HEK293 (cell line): ENCODE measurements around the gene MYO9B.

Experiments
- BCL6B ChIP-seq: fragments of 450-650 bp; formaldehyde crosslinking; IDR thresholded peaks from 2 replicates; pipeline ENCODE4 v1.5.1; 2017; ENCODE audit warnings: missing biosample characterization, missing genetic modification characterization
- EGR2 ChIP-seq: fragments of 450-650 bp; formaldehyde crosslinking; IDR thresholded peaks from 2 replicates; pipeline ENCODE4 v1.5.1; 2016; ENCODE audit warnings: low read depth, missing biosample characterization, missing genetic modification characterization
- FEZF1 ChIP-seq: fragments of 450-650 bp; formaldehyde crosslinking; IDR thresholded peaks from 2 replicates; pipeline ENCODE4 v1.5.1; 2016; ENCODE audit warnings: missing biosample characterization, missing genetic modification characterization
- HIC1 ChIP-seq: fragments of 450-650 bp; formaldehyde crosslinking; IDR thresholded peaks from 2 replicates; pipeline ENCODE4 v1.5.1; 2016; ENCODE audit warnings: missing biosample characterization, missing genetic modification characterization
- HOXA7 ChIP-seq: sonication (generic); formaldehyde crosslinking; IDR thresholded peaks from 2 replicates; pipeline ENCODE4 v1.8.1; 2022; ENCODE audit warnings: missing genetic modification reagents, borderline replicate concordance
- HOXC10 ChIP-seq: sonication (generic); formaldehyde crosslinking; IDR thresholded peaks from 2 replicates; pipeline ENCODE4 v1.8.1; 2023; ENCODE audit warnings: mild to moderate bottlenecking, missing genetic modification reagents
- INSM2 ChIP-seq: fragments of 450-650 bp; formaldehyde crosslinking; IDR thresholded peaks from 2 replicates; pipeline ENCODE4 v1.5.1; 2016; ENCODE audit warnings: missing biosample characterization, missing genetic modification characterization
- PRDM1 ChIP-seq: fragments of 450-650 bp; formaldehyde crosslinking; IDR thresholded peaks from 2 replicates; pipeline ENCODE4; 2016; ENCODE audit warnings: missing biosample characterization, missing genetic modification characterization
- SP2 ChIP-seq: fragments of 450-650 bp; formaldehyde crosslinking; IDR thresholded peaks from 2 replicates; pipeline ENCODE4 v1.5.1; 2016; ENCODE audit warnings: missing biosample characterization, missing genetic modification characterization
- ZBTB1 ChIP-seq: fragments of 450-650 bp; formaldehyde crosslinking; IDR thresholded peaks from 2 replicates; pipeline ENCODE4 v1.5.1; 2016; ENCODE audit warnings: missing biosample characterization, missing genetic modification characterization
- ZFP41 ChIP-seq: fragments of 450-650 bp; formaldehyde crosslinking; IDR thresholded peaks from 2 replicates; pipeline ENCODE4 v1.5.1; 2016; ENCODE audit warnings: missing biosample characterization, missing genetic modification characterization, borderline replicate concordance
- ZNF148 ChIP-seq: fragments of 450-650 bp; formaldehyde crosslinking; IDR thresholded peaks from 2 replicates; pipeline ENCODE4 v1.5.0; 2017; ENCODE audit warnings: missing biosample characterization, missing genetic modification characterization, borderline replicate concordance
- ZNF169 ChIP-seq: fragments of 450-650 bp; formaldehyde crosslinking; IDR thresholded peaks from 2 replicates; pipeline ENCODE4 v1.5.1; 2016; ENCODE audit warnings: missing biosample characterization, missing genetic modification characterization
- ZNF202 ChIP-seq: fragments of 450-650 bp; formaldehyde crosslinking; IDR thresholded peaks from 2 replicates; pipeline ENCODE4 v1.5.1; 2016; ENCODE audit warnings: missing biosample characterization, missing genetic modification characterization, borderline replicate concordance
- ZNF292 ChIP-seq: fragments of 450-650 bp; formaldehyde crosslinking; IDR thresholded peaks from 2 replicates; pipeline ENCODE4 v1.5.1; 2016; ENCODE audit warnings: low read depth, missing biosample characterization, missing genetic modification characterization, borderline replicate concordance
- ZNF335 ChIP-seq: fragments of 450-650 bp; formaldehyde crosslinking; conservative IDR thresholded peaks from 2 replicates; pipeline ENCODE4 v1.5.1; 2016; ENCODE audit warnings: missing biosample characterization, missing genetic modification characterization
- ZNF341 ChIP-seq: fragments of 450-650 bp; formaldehyde crosslinking; IDR thresholded peaks from 2 replicates; pipeline ENCODE4; 2016; ENCODE audit warnings: low read depth, missing biosample characterization, missing genetic modification characterization
- ZNF37A ChIP-seq: fragments of 450-650 bp; IDR thresholded peaks from 2 replicates; pipeline ENCODE4 v1.5.1; 2018; ENCODE audit warnings: missing biosample characterization, missing genetic modification characterization
- ZNF549 ChIP-seq: fragments of 450-650 bp; IDR thresholded peaks from 2 replicates; pipeline ENCODE4 v1.5.1; 2018; ENCODE audit warnings: missing biosample characterization, missing genetic modification characterization, mild to moderate bottlenecking, inconsistent platforms, moderate library complexity
- ZNF580 ChIP-seq: fragments of 450-650 bp; formaldehyde crosslinking; IDR thresholded peaks from 2 replicates; pipeline ENCODE4 v1.5.1; 2016; ENCODE audit warnings: missing biosample characterization, missing genetic modification characterization
- ZNF600 ChIP-seq: fragments of 450-650 bp; formaldehyde crosslinking; IDR thresholded peaks from 2 replicates; pipeline ENCODE4 v1.5.1; 2016; ENCODE audit warnings: missing biosample characterization, missing genetic modification characterization
- ZNF623 ChIP-seq: fragments of 450-650 bp; formaldehyde crosslinking; IDR thresholded peaks from 2 replicates; pipeline ENCODE4 v1.5.1; 2016; ENCODE audit warnings: missing biosample characterization, missing genetic modification characterization
- ZNF660 ChIP-seq: fragments of 450-650 bp; IDR thresholded peaks from 2 replicates; pipeline ENCODE4 v1.5.1; 2018; ENCODE audit warnings: missing biosample characterization, mild to moderate bottlenecking, missing genetic modification characterization
- ZNF776 ChIP-seq: fragments of 450-650 bp; formaldehyde crosslinking; IDR thresholded peaks from 2 replicates; pipeline ENCODE4 v1.5.0; 2017; ENCODE audit warnings: missing biosample characterization, missing genetic modification characterization, borderline replicate concordance
- ZNF791 ChIP-seq: fragments of 450-650 bp; formaldehyde crosslinking; IDR thresholded peaks from 2 replicates; pipeline ENCODE4 v1.5.1; 2016; ENCODE audit warnings: missing biosample characterization, missing genetic modification characterization
- ZNF837 ChIP-seq: fragments of 450-650 bp; formaldehyde crosslinking; IDR thresholded peaks from 2 replicates; pipeline ENCODE4 v1.5.1; 2016; ENCODE audit warnings: missing biosample characterization, missing genetic modification characterization
- ZSCAN18 ChIP-seq: fragments of 450-650 bp; formaldehyde crosslinking; IDR thresholded peaks from 2 replicates; pipeline ENCODE4 v1.5.1; 2016; ENCODE audit warnings: missing biosample characterization, missing genetic modification characterization
- ZSCAN4 ChIP-seq: fragments of 450-650 bp; formaldehyde crosslinking; IDR thresholded peaks from 2 replicates; pipeline ENCODE4 v1.5.1; 2017; ENCODE audit warnings: missing biosample characterization, missing genetic modification characterization

MYO9B gene

GRCh38 chr19:17236811-17237543 lies 161.4 kb downstream of the MYO9B start (continued):
- TF ChIP-seq ZSCAN4 (no peak), ZNF580 (no peak), HIC1 (tag by site-specific recombination) (peak; percentile 62; the same call in 1 of the 2 replicates), ZFP41 (no peak), ZNF335 (tag by site-specific recombination) (no peak), EGR2 (no peak), HOXA7 (CRISPR knock-in tag) (no peak), ZNF837 (no peak), ZNF292 (tag by site-specific recombination) (no peak), ZNF660 (tag by site-specific recombination) (no peak), ZNF791 (tag by site-specific recombination) (no peak), ZNF341 (tag by site-specific recombination) (no peak), FEZF1 (tag by site-specific recombination) (no peak), ZNF776 (tag by site-specific recombination) (no peak), PRDM1 (tag by site-specific recombination) (peak; percentile 89), BCL6B (tag by site-specific recombination) (no peak), ZNF549 (tag by site-specific recombination) (no peak), INSM2 (tag by site-specific recombination) (no peak), HOXC10 (CRISPR knock-in tag) (no peak), ZNF600 (peak; percentile 60), ZNF37A (tag by site-specific recombination) (no peak), SP2 (0 out of 2 replicates have a peak, but pooled peaks have one; percentile 12), ZNF202 (tag by site-specific recombination) (no peak), ZNF169 (tag by site-specific recombination) (no peak), ZSCAN18 (tag by site-specific recombination) (no peak), ZNF148 (no peak), ZNF623 (tag by site-specific recombination) (peak; percentile 88), ZBTB1 (tag by site-specific recombination) (no peak)
